HG03469 (cell line): ENCODE results near the gene SYNGR3.

Source experiments
- ATAC-seq: cut with Tn5 transposase; IDR thresholded peaks from one replicate; pipeline ENCODE4 v1.9.1; 2021; ENCODE audit warnings: mild to moderate bottlenecking, moderate library complexity, moderate number of reproducible peaks; ENCODE audit not compliant: unreplicated experiment

Gene SYNGR3

DNA sequence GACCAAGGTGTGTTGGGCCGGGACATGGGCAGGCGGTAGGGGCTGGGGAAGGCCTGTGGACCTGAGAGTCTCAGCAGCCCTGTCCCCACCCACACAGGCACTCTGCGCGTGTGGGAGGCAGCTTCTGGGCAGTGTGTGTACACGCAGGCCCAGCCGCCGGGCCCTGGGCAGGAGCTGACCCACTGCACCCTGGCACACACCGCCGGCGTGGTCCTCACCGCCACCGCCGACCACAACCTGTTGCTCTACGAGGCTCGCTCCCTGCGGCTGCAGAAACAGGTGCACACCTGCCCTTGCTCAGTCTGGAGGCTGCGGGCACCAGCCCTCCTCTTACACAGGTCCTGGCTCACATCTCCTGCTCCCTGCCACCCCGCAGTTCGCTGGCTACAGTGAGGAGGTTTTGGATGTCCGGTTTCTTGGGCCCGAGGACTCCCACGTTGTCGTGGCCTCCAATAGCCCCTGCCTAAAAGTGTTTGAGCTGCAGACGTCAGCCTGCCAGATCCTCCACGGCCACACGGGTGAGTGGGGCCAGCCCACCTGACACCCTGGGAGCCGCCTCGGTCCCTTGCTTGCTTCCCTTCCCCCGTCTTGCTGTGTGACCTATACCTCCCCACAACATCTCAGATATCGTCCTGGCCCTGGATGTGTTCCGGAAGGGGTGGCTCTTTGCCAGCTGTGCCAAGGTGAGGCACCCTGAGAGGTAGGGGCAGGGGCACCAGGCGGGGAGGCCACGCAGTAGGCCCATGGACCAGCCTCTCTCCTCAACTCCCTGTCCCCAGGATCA, 14.1 kb upstream of the SYNGR3 start:
- no peak for ATAC-seq

DNA sequence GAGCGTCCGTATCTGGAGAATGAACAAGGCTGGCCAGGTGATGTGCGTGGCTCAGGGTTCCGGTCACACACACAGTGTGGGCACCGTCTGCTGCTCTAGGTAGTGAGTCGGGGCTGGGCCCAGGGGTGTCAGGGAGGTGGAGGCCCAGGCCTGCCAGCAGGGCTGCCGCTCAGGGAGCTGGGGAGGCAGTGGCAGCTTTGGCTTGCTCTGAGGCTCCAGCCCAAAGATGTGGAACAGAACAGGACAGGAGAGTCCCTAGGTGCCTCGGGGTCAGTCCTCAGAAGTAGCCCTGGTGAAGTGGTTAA, 13.6 kb upstream of the SYNGR3 start:
- ATAC-seq = no peak

DNA sequence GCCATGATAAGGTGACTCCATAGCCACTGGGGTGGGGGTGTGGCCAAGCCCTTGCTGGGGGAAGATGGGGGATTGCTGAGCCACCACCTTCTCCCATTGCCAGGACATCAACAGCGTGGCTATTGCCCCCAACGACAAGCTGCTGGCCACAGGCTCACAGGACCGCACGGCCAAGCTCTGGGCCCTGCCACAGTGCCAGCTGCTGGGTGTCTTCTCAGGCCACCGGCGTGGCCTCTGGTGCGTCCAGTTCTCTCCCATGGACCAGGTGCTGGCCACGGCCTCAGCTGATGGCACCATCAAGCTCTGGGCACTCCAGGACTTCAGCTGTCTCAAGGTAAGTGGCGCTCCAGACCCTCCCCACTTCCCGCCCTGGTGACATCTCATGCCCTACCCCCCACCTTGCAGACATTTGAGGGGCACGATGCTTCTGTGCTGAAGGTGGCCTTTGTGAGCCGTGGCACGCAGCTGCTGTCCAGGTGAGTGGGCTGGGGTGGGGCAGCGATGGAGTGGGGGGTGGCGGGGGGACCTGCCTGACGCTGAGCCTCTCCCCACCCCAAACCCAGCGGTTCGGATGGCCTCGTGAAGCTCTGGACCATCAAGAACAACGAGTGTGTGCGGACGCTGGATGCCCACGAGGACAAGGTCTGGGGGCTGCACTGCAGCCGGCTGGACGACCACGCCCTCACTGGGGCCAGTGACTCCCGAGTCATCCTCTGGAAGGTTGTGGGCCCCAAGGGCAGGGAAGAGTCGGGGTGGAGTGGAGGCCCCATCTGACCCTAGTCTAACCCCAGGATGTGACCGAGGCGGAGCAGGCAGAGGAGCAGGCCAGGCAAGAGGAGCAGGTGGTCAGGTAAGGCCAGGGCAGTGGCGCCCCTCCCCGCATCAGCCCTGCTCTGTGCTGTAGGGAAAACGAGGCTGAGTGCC, 12.6 kb upstream of the SYNGR3 start:
- no peak for ATAC-seq

- ATAC-seq = no peak
Observed at GRCh38 chr16:1977875-1978268, 11.9 kb upstream of the SYNGR3 start.

DNA sequence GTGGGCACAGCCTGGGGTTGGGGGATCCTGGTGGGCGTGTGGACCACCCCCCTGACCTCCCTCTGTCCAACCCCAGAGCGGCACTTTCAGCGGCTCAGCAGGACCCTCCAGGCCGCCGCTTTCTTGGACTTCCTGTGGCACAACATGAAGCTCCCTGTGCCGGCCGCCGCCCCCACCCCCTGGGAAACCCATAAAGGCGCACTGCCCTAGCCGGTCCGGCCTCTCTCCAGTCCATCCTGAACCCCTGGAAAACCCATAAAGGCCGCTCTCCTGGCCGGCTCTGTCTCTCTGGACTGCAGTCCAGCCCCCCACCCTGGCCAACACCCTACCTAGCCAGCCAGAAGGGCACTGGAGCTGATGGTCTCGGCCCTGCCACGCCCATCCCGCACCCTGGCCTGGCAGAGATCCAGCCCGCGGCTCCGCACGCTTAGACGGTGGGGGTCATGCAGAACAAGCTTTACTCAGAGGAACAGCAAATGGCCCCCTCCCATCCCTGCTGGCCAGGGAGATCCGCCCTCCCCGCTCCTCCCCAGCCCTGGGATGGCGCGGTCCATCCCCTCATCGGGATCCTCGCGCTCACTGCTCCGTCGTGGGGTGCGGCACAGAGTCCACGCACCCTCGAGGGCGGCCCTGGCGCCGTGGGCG, 11.2 kb upstream of the SYNGR3 start:
- no peak for ATAC-seq

DNA sequence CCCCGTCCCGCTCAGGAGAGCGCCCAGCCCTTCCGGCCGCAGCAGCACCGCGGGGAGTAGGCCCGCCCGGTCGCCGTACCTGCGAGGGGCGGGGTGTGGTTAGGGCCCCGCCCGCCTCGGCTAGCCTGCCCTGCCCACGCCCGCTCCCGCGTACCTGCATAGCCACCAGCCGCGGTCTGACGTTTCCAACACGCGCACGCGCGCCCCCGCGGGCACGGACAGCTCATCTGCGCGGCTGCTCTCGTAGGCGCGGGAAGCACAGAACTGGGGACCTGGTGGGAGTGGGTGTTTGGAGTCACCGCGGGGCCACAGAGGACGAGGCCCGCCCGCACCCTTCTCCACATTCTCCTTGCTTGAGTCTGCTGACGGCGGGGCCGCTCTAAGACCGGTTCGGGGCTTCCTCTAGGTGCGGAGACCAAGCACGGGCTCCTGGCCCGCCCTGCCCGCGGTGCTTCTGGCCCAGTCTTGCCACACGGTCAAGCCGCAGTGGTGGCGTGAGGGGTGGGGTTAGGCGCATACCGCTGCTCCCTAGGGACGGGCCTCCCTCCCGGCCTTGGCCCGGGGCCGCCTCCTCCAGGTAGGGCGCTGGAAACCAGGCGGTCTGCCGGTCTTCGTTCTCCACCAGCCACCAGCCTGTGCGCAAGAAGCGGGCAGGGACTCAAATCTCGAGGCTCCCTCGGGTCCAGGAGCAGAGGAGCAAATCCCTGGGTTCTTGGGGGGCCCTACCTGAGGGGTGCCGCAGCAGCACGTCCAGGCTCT, 10.3 kb upstream of the SYNGR3 start:
- ATAC-seq = no peak

DNA sequence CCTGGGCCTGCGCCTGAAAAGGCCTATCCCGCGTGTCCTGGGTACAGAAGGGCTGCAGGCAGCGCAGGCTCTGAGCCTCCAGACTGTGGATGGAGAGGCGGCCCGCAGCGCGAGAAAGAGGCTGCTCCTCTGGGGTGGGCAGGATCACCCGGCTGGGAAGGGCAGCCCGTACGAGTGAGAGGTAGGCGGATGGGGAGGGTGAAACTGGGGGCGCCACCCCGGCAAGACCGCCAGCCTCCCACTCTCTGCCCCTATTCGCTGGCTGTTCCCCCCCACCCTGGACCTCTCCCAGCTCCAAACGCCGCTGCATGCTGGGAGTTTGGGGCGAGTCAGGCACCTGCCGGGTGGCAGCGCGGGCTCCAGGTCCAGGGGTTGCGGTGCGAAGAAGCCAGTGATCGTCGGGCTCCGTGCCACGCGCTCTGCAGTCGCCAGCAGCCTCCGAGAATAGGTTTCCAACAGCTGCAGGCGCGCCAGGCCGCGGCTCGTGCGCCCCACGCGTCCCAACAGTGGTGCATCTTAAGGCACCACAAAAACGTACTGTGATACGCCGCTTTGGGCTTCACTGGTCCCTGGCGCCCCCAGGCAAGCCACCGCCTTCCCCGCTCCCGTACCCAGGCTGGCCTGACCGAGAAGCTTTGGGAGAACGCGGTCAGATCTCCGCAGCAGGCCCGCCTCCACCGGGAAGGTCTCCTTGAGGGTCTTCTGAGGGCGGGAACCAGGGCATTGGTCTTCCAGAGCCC, 9.6 kb upstream of the SYNGR3 start:
- ATAC-seq = no peak

- ATAC-seq = no peak
Observed at GRCh38 chr16:1980770-1981087, 9.0 kb upstream of the SYNGR3 start.

DNA sequence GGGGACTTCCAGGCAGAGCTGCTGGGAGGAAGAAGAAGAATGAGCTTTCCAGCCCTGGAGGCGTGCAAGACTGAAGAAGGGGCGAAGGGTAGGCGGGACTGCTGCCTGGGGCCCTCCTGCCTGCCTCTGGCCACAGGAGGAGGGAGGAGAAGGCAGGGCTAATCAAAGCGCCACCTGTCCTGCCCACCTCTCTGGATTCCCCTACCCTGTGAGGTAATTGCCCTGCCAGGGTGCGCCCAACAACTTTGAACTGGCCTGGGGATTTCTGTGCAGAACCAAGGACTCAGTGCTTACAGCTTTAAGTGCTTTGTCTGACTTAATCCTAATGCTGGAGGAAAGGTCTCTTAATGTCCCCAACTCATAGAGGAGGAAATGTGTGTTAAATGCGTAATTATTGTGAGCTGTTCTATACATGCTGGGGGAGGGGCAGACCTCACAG, 8.4 kb upstream of the SYNGR3 start, which contains the start of gene NOXO1:
Gene NOXO1, minus strand, starts transcription at position 72 of the 439 bp plus-strand sequence. CDS start 290 bp downstream, outside the sequence.
- ATAC-seq = no peak

- no peak for ATAC-seq
Observed at GRCh38 chr16:1982013-1982433, 7.7 kb upstream of the SYNGR3 start.

- no peak for ATAC-seq
Observed at GRCh38 chr16:1982991-1983543, 6.7 kb upstream of the SYNGR3 start.

DNA sequence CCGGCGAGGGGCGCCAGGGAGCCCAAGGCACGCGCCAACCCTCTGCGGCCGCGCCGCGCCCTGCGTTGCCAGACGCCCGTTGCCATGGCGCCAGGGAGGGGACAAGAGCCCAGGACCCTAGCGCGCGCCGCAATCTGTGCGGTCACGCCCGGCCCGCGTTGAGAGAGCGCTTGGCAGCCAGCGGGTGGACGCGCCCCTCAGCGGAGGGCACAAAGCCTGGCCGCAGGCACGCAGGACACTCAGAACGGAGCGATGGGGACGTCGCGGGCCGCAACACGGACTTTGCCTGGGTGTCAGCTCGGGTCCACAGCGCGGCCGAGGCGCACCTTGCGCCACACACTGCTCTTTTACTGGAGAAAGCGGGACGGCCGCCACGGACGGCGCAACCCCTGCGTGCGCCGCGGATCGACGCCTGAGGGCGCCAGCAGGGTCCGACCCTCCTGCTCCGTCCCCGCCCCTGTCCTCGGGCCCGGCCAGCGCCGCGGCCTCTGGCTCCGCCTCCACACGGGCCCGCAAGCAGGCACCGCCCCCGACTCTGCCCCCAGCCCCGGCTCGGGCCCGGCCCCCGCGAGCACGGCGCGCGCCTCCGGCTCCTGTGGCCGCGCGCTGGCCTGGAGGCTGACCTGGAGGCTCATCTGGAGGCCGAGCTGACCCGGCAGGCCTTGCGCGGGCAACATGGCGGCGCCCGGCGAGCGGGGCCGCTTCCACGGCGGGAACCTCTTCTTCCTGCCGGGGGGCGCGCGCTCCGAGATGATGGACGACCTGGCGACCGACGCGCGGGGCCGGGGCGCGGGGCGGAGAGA, 6.0 kb upstream of the SYNGR3 start, which contains the start of gene GFER:
Gene GFER, plus strand, starts transcription at position 650 of the 803 bp plus-strand sequence. Its CDS starts 26 bp downstream, at position 676.
- peak; percentile 38 for ATAC-seq

GRCh38 chr16:1984347-1985225, 5.2 kb upstream of the SYNGR3 start:
- peak; percentile 2 for ATAC-seq

- no peak for ATAC-seq
Observed at GRCh38 chr16:1985466-1986150, 4.2 kb upstream of the SYNGR3 start.

DNA sequence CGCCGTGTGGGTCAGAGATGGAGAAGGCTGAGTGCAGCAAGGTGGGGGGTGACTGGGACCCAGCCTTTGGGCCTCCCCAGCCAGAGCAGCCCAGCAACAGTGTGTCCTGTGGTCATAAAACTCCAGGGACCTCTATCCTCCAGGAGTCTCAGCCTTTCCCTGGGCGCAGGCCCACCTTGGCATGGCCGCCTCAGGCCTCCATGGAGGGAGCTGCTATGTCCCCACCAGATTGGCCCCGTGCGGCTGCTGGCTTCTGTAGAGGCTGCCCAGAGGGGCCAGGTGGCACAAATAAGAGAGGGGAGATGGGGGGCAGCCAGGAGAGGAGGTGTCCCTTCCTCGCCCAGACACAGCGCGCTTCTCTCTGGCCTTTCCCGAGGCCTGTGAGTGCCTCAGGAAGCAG, 2.6 kb upstream of the SYNGR3 start:
- no peak for ATAC-seq

- no peak for ATAC-seq
Observed at GRCh38 chr16:1990101-1990350, 256 bp downstream of the SYNGR3 start.

DNA sequence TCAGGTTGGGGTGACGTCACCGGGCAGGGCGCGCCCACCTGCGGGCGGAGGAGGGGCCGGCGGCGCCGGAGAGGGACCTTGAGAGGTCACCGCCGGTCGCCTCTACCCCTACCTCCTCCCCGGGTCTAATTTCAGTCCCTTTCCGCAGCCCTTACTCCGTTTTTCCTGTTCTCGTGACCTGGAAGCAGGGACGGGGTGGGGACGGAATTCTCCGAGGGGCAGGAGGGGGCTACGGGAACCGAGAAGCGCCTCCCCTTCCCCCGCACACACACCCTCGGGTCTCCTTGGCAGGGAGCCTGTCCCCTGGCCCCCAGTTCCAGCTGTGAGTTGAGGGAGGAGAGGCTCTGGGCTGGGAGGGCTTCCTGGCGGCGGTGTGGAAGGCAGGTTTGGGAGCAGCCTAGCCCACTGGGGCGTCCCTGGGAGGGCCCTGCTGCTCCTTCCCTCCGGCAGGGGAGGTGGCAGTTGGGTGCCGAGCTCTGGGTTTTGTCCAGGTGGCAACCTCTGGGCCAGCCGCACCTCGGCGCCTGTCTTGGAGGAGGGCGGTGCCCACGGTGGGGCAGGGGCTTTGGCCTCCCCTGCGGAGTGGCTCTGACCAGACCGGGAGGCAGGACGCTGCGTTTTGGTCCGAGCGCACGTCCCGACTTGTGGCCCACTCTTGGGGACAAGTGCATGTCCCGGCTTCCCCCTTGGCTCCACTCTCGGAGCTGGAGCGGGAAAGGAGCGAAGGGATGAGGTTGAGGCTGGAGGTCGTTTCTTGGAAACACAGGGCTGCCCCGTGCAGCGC, 773 bp downstream of the SYNGR3 start:
- no peak for ATAC-seq
